ENCODE results near the gene RHO.

Gene RHO

GRCh38 chr3:129563332-129563731, 34.9 kb downstream of the RHO start:
- no peak for DNase-seq

- DNase-seq: no peak
Observed at GRCh38 chr3:129563850-129564535, 35.6 kb downstream of the RHO start.

GRCh38 chr3:129564981-129565644, 36.7 kb downstream of the RHO start:
- DNase-seq: no peak

GRCh38 chr3:129565902-129566301, 37.5 kb downstream of the RHO start:
- DNase-seq: no peak

GRCh38 chr3:129567176-129567705, 38.8 kb downstream of the RHO start:
- peak; percentile 54 for DNase-seq

GRCh38 chr3:129567939-129568338, 39.5 kb downstream of the RHO start:
- no peak for DNase-seq

GRCh38 chr3:129569856-129570255, 41.4 kb downstream of the RHO start:
- no peak for DNase-seq

- DNase-seq: no peak
Observed at GRCh38 chr3:129571605-129572547, 43.4 kb downstream of the RHO start.

GRCh38 chr3:129572603-129573002, 44.2 kb downstream of the RHO start:
- no peak for DNase-seq

GRCh38 chr3:129573493-129573892, 45.1 kb downstream of the RHO start:
- no peak for DNase-seq

GRCh38 chr3:129574206-129574605, 45.8 kb downstream of the RHO start:
- no peak for DNase-seq

GRCh38 chr3:129575233-129575996, 47.0 kb downstream of the RHO start:
- DNase-seq: no peak

- no peak for DNase-seq
Observed at GRCh38 chr3:129575997-129576384, 47.6 kb downstream of the RHO start.

GRCh38 chr3:129576514-129577352, 48.3 kb downstream of the RHO start:
- DNase-seq: peak; percentile 56

GRCh38 chr3:129577366-129577765, 48.9 kb downstream of the RHO start:
- DNase-seq: peak; percentile 91

- DNase-seq: peak; percentile 24
Observed at GRCh38 chr3:129577925-129578786, 49.7 kb downstream of the RHO start.

- DNase-seq: no peak
Observed at GRCh38 chr3:129579991-129580390, 51.6 kb downstream of the RHO start.

- no peak for DNase-seq
Observed at GRCh38 chr3:129581623-129582022, 53.2 kb downstream of the RHO start.

GRCh38 chr3:129582799-129583198, 54.4 kb downstream of the RHO start:
- DNase-seq: no peak

- no peak for DNase-seq
Observed at GRCh38 chr3:129583289-129583688, 54.9 kb downstream of the RHO start.

GRCh38 chr3:129584631-129585030, 56.2 kb downstream of the RHO start:
- DNase-seq: no peak

Data from NCI-H1694 treated with DMSO at 0.1 percent for 48 hours (cell line).